SW480 (cell line): ENCODE results near the gene FAM227A.
"Not testable (repeated sequence)": the region's sequence is repeated elsewhere in the genome, so short reads cannot be mapped to it uniquely, and the experiment has no call there.

Source experiments
- DNase-seq: peaks from one replicate; pipeline ENCODE4 v3.0.0-alpha.2; 2016; ENCODE audit warnings: low spot score

The FAM227A gene

GRCh38 chr22:38657045-38657909 lies 1.1 kb upstream of the FAM227A start:
- peak; percentile 33 for DNase-seq

GRCh38 chr22:38655519-38656255 lies 505 bp downstream of the FAM227A start:
- peak; percentile 11 for DNase-seq

DNA sequence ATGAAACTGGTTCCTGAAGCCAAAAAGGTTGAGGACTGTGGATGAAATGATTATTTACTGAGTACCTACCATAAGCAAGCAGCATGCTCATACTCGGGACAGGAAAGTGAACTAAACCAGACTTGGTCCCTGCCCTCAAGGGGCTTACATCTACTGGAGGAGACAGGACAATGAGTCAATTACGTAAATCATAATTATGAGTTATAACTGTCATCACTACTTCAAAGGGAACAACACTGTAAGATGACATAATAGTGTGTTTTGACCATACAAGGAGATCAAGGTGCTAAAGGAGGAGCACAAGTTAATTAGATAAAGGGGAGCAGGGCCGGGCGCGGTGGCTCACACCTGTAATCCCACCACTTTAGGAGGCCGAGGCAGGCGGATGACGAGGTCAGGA lies 2.5 kb downstream of the FAM227A start:
- DNase-seq, result no peak

GRCh38 chr22:38652859-38653258 lies 3.3 kb downstream of the FAM227A start:
- peak; percentile 18 for DNase-seq

DNA sequence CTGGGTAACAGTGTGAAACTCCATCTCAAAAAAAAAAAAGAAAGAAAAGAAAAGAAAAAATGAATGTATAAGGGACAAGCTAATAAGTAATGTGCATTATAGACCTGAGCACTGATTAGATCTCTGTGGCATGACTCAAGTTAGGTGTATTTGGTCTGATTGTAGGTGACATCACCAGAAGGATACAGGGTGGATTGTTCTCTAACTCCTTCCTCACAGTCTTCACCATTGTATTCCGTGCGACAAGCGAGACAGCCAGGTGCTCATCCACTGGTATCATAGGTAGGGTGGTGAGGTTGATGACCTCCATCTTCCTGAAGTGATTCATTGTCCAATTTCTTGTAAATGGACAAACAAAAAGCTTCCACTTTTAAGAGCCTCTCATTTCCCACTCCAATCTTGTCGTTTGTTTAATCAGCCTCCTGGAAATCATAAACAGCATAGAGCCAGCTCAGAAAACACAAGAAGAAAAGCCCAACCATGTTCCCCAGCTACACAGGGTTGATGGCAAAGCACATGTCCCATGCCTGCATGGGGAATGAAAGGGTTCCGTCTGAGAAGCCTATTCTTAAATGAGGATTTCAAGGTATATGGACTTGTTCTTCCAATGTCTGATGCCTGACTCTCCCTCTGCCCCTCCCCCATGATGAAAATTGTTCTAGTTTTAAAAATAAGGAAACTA lies 6.2 kb downstream of the FAM227A start:
- peak; percentile 14 for DNase-seq

DNA sequence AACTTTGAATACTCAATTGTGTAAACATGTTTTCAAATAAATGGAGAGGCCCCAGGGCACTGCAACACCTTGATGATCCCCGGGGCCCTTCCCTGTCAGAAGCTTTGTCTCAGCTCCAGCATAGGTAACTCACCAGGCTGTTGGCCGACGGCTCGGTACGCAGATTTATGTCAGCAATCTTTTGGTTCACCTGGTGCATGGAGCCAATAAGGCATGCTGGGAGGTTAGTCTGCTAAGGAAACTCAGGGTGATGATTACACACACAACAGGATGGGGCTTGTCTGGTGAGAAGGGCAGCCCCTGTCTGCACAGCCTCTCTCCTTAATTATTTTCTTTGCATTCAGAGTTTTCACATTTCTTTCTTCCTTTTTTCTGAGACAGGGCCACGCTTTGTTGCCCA lies 10.8 kb downstream of the FAM227A start:
- no peak for DNase-seq

DNA sequence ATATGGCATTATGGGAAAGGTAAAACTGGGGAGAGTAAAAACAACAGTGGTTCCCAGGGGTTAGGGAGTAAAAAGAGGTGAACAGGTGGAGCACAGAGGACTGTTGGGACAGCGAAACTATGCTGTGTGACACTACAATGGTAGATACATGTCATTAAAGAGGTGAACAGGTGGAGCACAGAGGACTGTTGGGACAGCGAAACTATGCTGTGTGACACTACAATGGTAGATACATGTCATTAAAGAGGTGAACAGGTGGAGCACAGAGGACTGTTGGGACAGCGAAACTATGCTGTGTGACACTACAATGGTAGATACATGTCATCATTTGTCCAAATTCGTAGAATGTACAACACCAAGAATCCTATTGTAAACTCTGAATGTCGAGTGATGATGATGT lies 11.9 kb downstream of the FAM227A start:
- DNase-seq, result not testable (repeated sequence)

DNA sequence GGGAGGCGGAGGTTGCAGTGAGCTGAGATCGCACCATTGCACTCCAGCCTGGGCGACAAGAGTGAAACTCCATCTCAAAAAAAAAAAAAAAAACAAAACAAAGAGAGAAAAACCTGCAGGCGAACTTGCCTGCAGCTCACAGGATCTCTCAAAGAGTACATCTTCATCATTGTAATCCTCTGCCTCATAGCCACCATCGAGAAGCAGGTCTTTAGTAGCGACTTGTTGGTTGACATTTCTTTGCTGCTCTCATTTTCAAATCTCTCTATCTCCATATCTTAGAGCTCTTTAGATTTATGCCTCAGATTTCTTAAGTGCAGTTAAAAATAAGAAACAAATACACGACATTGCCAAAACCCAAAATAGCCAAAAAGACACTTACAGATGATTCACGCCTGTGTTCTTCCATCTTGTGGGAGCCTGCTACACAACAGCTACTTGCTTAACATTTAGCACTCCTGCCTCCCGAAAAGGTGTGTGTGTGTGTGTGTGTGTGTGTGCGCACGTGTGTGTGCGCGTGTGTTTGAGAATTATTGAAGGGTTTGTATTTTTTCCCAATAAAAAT lies 14.6 kb downstream of the FAM227A start:
- no peak for DNase-seq

DNA sequence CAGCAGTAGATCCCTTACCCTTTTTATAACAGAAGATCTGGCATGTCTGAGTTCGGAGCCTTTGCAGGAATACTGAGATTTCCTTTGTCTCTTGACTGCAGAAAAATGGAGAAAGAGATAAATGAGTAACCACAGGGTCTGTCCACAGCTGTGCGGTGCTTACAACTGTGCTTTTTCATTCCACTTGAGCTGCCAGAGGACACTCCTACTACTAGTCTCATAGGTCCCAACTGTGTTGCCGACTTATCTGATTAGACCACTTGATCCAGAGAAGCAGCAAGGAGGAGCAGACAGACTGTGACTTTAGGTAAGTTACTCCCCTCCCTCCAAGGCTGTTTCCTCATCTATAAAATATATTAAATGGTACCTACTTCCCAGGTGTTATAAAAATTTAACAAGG lies 17.5 kb downstream of the FAM227A start:
- DNase-seq, result no peak

DNA sequence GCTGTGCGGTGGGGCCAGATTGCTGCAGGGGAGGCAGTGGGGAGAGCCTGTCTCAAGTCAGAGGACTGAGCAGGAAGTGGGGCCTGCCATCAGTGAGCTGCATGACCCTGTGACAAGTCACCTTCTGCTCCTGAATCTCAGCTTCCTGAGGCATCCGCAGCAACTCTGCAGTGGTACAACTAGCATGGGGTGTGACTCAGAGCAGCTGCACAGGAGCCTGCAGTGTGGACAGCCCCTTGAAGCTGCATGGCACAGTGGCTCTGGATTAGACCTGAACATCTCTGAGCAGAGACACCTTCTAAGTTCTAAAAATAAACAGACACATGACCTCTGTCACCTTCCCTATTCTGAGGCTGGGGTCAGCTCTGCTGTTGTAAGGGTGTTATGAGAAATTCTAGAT lies 18.0 kb downstream of the FAM227A start:
- DNase-seq, result no peak

GRCh38 chr22:38632528-38632927 lies 23.7 kb downstream of the FAM227A start:
- no peak for DNase-seq

DNA sequence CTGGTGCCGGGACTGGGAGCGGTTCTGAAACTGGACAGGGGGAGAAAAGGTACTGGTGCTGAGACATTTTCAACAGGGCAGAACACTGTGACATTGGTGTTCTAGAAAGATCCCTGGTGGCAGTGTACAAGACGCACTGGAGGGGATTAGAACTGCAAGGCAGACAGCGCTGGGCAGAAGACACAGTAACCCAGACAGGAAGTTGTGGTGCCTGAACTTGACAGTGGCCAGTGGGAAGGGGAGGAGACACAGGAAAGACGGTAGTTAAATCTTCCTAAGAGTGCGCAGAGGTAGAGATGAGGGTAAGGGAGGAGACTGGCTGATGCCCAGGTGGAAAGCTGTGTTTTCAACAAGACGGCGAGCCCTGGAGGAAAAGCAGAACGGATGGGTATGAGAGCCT lies 24.5 kb downstream of the FAM227A start:
- no peak for DNase-seq

DNA sequence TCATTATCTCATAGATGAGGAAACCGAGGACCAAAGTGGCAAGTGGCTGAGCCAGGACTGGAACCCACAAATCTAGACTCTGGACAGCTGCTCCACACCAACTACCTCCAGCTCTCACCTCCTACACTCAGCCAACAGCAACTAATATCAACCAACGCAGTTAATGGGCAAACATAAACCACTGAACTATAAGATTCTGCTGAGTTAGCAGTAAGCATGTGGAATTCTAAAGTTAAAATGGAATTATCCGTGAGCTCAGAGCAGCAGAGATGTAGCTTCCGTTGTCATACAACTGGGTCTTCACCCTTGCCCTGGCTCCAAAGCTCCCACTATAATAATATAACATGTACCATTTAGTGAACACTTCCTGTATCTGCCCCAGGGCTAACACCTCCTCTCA lies 27.1 kb downstream of the FAM227A start:
- DNase-seq, result no peak

DNA sequence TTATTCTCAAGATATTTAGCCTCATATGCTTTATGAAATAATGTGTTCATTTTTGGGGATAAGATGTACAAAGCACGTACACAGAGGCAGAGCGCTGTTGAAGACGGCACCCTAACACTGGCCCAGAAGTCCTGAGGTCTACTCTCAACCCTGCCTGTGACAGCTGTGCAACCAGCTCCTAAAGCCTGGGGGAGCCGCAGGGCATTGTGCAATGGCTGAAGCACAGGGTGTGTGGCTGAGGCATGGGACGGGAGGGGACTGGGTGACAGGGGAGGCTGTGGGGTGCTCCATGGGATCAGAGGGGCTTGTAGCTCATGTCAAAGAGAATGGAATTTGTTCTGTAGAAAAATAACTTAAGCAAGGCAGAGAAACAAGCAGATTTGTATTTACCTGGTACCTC lies 27.7 kb downstream of the FAM227A start:
- DNase-seq, result no peak

DNA sequence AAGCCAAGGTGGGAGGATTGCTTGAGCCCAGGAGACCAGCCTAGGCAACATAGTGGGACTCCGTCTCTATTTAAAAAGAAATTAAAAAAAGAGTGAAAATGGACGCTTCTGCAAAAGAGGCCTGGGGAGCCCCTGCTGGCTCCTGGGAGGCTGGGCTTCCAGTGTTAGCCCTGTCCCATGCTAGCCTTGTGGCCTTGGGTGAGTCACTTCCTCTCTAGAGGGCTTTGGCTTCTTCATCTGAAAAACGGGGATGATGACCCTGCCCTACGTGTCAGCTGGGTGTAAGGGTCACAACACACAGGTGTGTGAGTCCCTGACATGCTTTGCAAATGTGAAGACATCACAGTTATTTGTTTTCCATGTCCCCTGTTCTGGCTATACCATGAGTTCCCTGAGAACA lies 32.8 kb downstream of the FAM227A start:
- DNase-seq, result no peak

GRCh38 chr22:38618682-38619081 lies 37.5 kb downstream of the FAM227A start:
- DNase-seq, result no peak

DNA sequence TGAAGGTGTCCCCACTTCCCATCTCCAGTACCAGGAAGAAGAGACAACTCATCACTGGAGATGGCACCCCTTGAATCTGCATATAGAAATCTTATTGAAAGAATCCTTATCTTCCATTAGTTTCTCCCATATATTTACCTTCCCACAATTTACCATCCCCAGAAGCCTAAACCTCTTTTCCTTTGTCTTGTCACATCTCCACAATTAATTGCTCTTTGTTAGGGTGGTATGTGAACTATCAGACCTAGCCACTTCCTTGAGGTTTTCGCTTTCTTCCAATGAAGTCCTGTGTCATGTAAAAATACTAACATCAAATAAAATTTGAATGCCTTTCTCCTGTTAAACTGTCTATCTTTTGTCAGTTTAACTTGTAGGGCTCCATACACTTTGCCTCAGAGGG lies 37.9 kb downstream of the FAM227A start:
- no peak for DNase-seq

DNA sequence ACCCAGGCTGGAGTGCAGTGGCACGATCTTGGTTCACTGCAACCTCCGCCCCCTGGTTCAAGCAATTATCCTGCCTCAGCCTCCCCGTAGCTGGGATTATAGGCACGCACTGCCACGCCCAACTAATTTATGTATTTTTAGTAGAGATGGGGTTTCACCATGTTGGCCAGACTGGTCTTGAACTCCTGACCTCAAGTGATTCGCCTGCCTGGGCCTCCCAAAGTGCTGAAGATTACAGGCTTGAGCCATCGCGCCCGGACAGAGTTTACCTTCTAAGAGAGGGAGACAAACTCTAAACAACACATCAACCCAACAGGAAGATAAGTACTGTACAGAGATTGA lies 41.2 kb downstream of the FAM227A start:
- DNase-seq, result not testable (repeated sequence)

GRCh38 chr22:38614332-38615063 lies 41.7 kb downstream of the FAM227A start:
- DNase-seq, result no peak

DNA sequence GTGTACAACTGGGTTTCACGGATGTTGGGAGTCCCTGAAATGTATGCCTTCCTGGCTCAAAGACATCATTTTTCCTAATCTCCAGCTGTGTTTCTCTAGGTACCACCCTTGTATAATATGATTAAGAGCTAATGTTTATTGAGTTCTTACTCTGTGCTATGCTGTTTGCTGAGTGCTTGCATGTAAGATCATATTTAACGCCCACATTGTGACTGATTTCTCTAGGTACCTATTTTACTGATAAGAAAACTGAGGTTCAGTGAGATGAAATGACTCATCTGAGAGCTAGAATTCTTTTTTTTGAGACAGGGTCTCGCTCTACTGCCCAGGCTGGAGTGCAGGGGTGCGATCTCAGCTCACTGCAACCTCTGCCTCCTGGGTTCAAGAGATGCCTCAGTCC lies 42.6 kb downstream of the FAM227A start:
- no peak for DNase-seq

DNA sequence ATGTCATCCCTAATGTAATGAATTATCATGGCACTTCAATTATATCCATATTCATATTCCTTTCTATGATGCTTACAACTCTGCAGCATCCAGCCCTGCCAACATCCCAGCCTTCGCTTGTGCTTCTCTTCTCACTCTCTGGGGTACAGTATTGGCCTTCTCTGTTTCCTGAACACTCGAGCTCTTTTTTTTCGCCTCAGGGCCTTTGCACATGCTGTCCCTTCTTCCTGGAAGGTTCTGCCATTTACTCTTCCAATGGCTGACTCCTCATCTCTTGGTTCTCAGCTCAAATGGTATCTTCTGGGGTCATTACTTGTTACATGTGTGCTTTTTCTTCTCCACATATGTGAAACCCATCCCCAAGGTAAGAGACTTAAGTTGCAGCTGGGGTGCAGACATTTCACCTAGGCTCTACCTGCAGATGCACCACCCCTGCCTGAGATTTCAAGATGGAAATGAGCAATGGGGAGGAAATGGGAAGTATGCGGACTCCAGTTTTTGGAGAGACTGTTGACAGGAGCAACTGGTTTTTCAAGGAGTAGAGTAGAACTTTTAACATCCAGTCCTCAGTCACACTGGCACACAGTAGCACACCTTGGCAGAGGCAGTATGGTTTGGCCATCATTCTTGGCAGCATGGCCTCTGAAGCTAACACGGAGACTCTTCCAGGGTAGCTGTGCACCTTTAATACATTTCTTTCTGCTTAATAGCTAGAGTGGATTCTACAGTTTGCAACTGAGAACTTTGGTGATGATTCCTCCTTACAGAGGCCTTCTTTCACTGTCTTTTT lies 43.8 kb downstream of the FAM227A start:
- no peak for DNase-seq
